Activated T-helper 9 cell treated with anti-CD3 and anti-CD28 coated beads, Interleukin-2, amount 50 U/mL, for 16 hours (primary cell): ENCODE data around the gene ZNF420.

Experiments
- DNase-seq: peaks from one replicate; pipeline ENCODE4 v3.0.0-alpha.2; 2020; ENCODE audit warnings: low read depth

Gene ZNF420

GRCh38 chr19:37148214-37148613 lies 70.0 kb downstream of the ZNF420 start:
- no peak for DNase-seq

- DNase-seq = no peak
Observed at GRCh38 chr19:37160153-37160552, 81.9 kb downstream of the ZNF420 start.

GRCh38 chr19:37165635-37166034 lies 87.4 kb downstream of the ZNF420 start:
- no peak for DNase-seq

DNA sequence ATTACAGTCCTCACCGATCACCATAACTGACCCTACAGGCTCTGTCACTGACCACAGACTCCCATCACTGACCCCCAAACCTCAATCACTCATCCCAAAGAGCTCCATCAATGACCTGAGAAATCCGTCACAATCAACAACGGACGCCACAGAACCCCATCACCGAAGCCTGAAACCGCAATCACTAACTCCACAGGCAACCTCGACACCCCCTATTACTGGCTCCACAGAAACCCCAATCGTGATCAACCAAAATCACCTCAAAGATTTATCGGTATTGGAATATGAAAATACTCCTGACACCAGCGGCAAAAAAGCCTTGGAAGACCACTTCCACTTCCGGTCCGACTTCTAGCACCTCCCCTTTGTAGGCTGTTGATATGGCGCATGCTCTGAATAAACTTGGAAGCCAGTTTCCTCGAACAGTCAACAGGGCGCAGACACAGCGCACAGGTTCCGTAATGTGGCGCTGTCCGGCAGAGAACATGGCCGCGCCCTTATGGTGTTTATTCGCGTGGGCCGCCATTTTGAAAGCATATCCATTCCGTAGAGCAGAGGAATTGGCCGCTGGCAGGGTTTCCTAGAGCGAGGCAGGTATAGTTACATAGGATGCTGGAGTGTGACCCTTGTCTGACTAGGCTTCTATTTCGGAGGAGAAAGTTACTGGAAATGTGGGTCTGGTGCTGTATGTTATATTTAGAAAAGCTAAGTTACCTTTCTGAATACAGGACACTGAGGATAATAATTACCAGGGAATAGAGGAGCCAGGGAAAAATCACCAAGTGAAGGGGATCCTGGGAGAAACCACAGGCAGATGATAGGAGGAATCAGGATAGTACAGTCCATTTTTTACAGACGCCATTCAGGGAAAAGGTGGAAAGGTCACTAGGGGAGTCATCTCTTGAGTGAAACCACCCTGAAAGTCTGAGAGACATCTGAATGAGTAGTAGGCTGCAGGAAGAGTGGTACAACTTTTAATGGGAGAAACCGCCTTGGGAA lies 94.4 kb downstream of the ZNF420 start, which contains the start of gene ZNF585A:
ZNF585A (minus strand) TSS at position 328 of the 999 bp plus-strand sequence. CDS start 2,785 bp downstream, outside the sequence.
- peak; percentile 83 for DNase-seq
